Measurements from ENCODE around the gene KAT8.
"Not testable (repeated sequence)": the region's sequence is repeated elsewhere in the genome, so short reads cannot be mapped to it uniquely, and the experiment has no call there.

KAT8 gene

GRCh38 chr16:31149332-31149731, 31.9 kb downstream of the KAT8 start:
- Mint-ChIP-seq H3K4me3 (no peak overlapping the region), H3K9me3 (no peaks in the 10 kb centered on the region), H3K4me1 (no peaks in the 10 kb centered on the region), H3K27ac (no peak overlapping the region), H3K36me3 (no peaks in the 10 kb centered on the region), H3K27me3 (peaks cover 8% of the 10 kb centered on the region)
- no peak for ATAC-seq (ENCODE audit: low read depth)
- no peak for DNase-seq (ENCODE audit: low spot score in 2 of 2)

GRCh38 chr16:31149894-31150890, 32.7 kb downstream of the KAT8 start, which contains the start of gene PRSS36:
PRSS36 (minus strand) TSS chr16:31150066; CDS start chr16:31150035, 31 bp downstream.
- ATAC-seq (ENCODE audit: low read depth) (no peak), DNase-seq (ENCODE audit: low spot score in 2 of 2) (no peak)
- H3K27me3 Mint-ChIP-seq, result peaks cover 8% of the 10 kb centered on the region
- no peaks in the 10 kb centered on the region for H3K36me3 Mint-ChIP-seq
- no peak within 1 kb of the TSS for H3K4me3 Mint-ChIP-seq
- no peaks in the 10 kb centered on the region for H3K4me1 Mint-ChIP-seq
- H3K27ac Mint-ChIP-seq, result no peak within 1 kb of the TSS
- H3K9me3 Mint-ChIP-seq, result no peaks in the 10 kb centered on the region

GRCh38 chr16:31150976-31151375, 33.5 kb downstream of the KAT8 start:
- ATAC-seq (ENCODE audit: low read depth); H3K9me3 Mint-ChIP-seq; H3K4me3 Mint-ChIP-seq; H3K27ac Mint-ChIP-seq; H3K36me3 Mint-ChIP-seq; H3K27me3 Mint-ChIP-seq; DNase-seq (ENCODE audit: low spot score in 2 of 2); H3K4me1 Mint-ChIP-seq: not testable (repeated sequence)

- DNase-seq (ENCODE audit: low spot score in 2 of 2) (no peak), ATAC-seq (ENCODE audit: low read depth) (peak; percentile 60)
- Mint-ChIP-seq H3K27ac (no peak overlapping the region), H3K27me3 (peaks cover 2% of the 10 kb centered on the region), H3K9me3 (no peaks in the 10 kb centered on the region), H3K4me3 (peak overlapping the region; percentile 34), H3K36me3 (no peaks in the 10 kb centered on the region), H3K4me1 (peaks cover 8% of the 10 kb centered on the region)
Measured at GRCh38 chr16:31157136-31157535, 39.7 kb downstream of the KAT8 start.

GRCh38 chr16:31167315-31167714, 49.9 kb downstream of the KAT8 start:
- Mint-ChIP-seq H3K36me3 (no peaks in the 10 kb centered on the region), H3K27me3 (no peaks in the 10 kb centered on the region), H3K9me3 (no peaks in the 10 kb centered on the region), H3K4me1 (no peaks in the 10 kb centered on the region), H3K4me3 (no peak overlapping the region), H3K27ac (no peak overlapping the region)
- ATAC-seq (ENCODE audit: low read depth) (no peak), DNase-seq (ENCODE audit: low spot score in 2 of 2) (no peak)

GRCh38 chr16:31168848-31169247, 51.4 kb downstream of the KAT8 start:
- Mint-ChIP-seq H3K9me3 (no peaks in the 10 kb centered on the region), H3K4me1 (no peaks in the 10 kb centered on the region), H3K27ac (no peak overlapping the region), H3K4me3 (no peak overlapping the region), H3K36me3 (no peaks in the 10 kb centered on the region), H3K27me3 (no peaks in the 10 kb centered on the region)
- DNase-seq (ENCODE audit: low spot score in 2 of 2) (no peak), ATAC-seq (ENCODE audit: low read depth) (no peak)

GRCh38 chr16:31170048-31170447, 52.6 kb downstream of the KAT8 start:
- not testable (repeated sequence) for H3K4me1 Mint-ChIP-seq; ATAC-seq (ENCODE audit: low read depth); H3K27me3 Mint-ChIP-seq; H3K9me3 Mint-ChIP-seq; H3K36me3 Mint-ChIP-seq; H3K4me3 Mint-ChIP-seq; H3K27ac Mint-ChIP-seq; DNase-seq (ENCODE audit: low spot score in 2 of 2)

GRCh38 chr16:31177136-31177535, 59.7 kb downstream of the KAT8 start:
- Mint-ChIP-seq H3K4me3 (peak overlapping the region; percentile 67), H3K9me3 (no peaks in the 10 kb centered on the region), H3K27ac (peak overlapping the region; percentile 10), H3K27me3 (no peaks in the 10 kb centered on the region), H3K4me1 (peaks cover 20% of the 10 kb centered on the region), H3K36me3 (no peaks in the 10 kb centered on the region)
- DNase-seq (ENCODE audit: low spot score in 2 of 2), result no peak
- no peak for ATAC-seq (ENCODE audit: low read depth)

- DNase-seq (ENCODE audit: low spot score in 2 of 2), result peak in 1 of 2 donors; percentile 15
- peak overlapping the region; percentile 99 for H3K27ac Mint-ChIP-seq
- ATAC-seq (ENCODE audit: low read depth), result no peak
- peaks cover 15% of the 10 kb centered on the region for H3K36me3 Mint-ChIP-seq
- H3K4me3 Mint-ChIP-seq, result peak overlapping the region; percentile 95
- no peaks in the 10 kb centered on the region for H3K27me3 Mint-ChIP-seq
- no peaks in the 10 kb centered on the region for H3K9me3 Mint-ChIP-seq
- peaks cover 34% of the 10 kb centered on the region for H3K4me1 Mint-ChIP-seq
Measured at GRCh38 chr16:31179219-31179746, 61.8 kb downstream of the KAT8 start.

GRCh38 chr16:31179747-31180459, 62.4 kb downstream of the KAT8 start, which contains the start of gene FUS:
FUS (plus strand) TSS chr16:31180139; CDS start chr16:31180215, 76 bp downstream.
- peak; percentile 63 for ATAC-seq (ENCODE audit: low read depth)
- H3K36me3 Mint-ChIP-seq, result peaks cover 19% of the 10 kb centered on the region
- peaks cover 36% of the 10 kb centered on the region for H3K4me1 Mint-ChIP-seq

More at GRCh38 chr16:31179747-31180459, 62.4 kb downstream of the KAT8 start, which contains the start of gene FUS:
- Mint-ChIP-seq H3K4me3 (peak within 1 kb of the TSS; percentile 95), H3K9me3 (no peaks in the 10 kb centered on the region), H3K27ac (peak within 1 kb of the TSS; percentile 99), H3K27me3 (no peaks in the 10 kb centered on the region)
- DNase-seq (ENCODE audit: low spot score in 2 of 2), result peak; percentile 95 to 97
